Fibroblast of villous mesenchyme (primary cell): ENCODE data around the gene ACOX2. TPM values are rescaled to one million over a fixed set of nuclear protein-coding genes. Genes with fewer than 3 reads are reported as not detected.

Experiments
- DNase-seq: peaks from one replicate; pipeline ENCODE4 v3.0.0-alpha.2; 2010; ENCODE audit warnings: low read depth
- H3K4me3 ChIP-seq: 2 replicates; pipeline ENCODE4 v1.5.1; 2011; ENCODE audit warnings: low read depth, mild to moderate bottlenecking, low read length
- CTCF ChIP-seq: IDR thresholded peaks from 2 replicates; pipeline ENCODE4 v1.5.1; 2012; ENCODE audit warnings: low read depth, mild to moderate bottlenecking, low read length; ENCODE audit not compliant: insufficient read depth
- total RNA-seq: library from RNA; depleted of rRNA; stranded (reverse); fragments of >200 nt; gene quantifications from 2 replicates; pipeline ENCODE4 v1.2.3, GENCODE V29; 2012

The ACOX2 gene
- total RNA-seq, 1 donor = 12.1 TPM

GRCh38 chr3:58508437-58508836 lies 28.6 kb downstream of the ACOX2 start:
- DNase-seq = no peak
- no peak overlapping the region for H3K4me3 ChIP-seq

GRCh38 chr3:58507356-58508078 lies 29.5 kb downstream of the ACOX2 start:
- TF ChIP-seq CTCF = no peak
- no peak overlapping the region for H3K4me3 ChIP-seq
- no peak for DNase-seq

More at GRCh38 chr3:58508437-58508836, 28.6 kb downstream of the ACOX2 start:
- TF ChIP-seq CTCF = no peak

GRCh38 chr3:58502872-58503271 lies 34.1 kb downstream of the ACOX2 start:
- TF ChIP-seq CTCF = no peak
- no peak for DNase-seq
- no peak overlapping the region for H3K4me3 ChIP-seq

GRCh38 chr3:58497097-58497496 lies 39.9 kb downstream of the ACOX2 start:
- TF ChIP-seq CTCF = no peak
- no peak for DNase-seq
- no peak overlapping the region for H3K4me3 ChIP-seq

GRCh38 chr3:58496206-58496857 lies 40.7 kb downstream of the ACOX2 start:
- no peak for TF ChIP-seq CTCF
- peak; percentile 71 for DNase-seq
- no peak overlapping the region for H3K4me3 ChIP-seq

- no peak overlapping the region for H3K4me3 ChIP-seq
- no peak for TF ChIP-seq CTCF
- DNase-seq = no peak
Observed at GRCh38 chr3:58495101-58495500, 41.9 kb downstream of the ACOX2 start.
